BJ (cell line): Measurements from ENCODE around the gene ELF3. TPM values are rescaled to one million over a fixed set of nuclear protein-coding genes. Genes with fewer than 3 reads are reported as not detected.
"Not testable (repeated sequence)": the region's sequence is repeated elsewhere in the genome, so short reads cannot be mapped to it uniquely, and the experiment has no call there.

Experiments used
- CTCF ChIA-PET: fragments of 350-600 bp; formaldehyde crosslinking; extraction: SDS; loops from one replicate; lab custom pipeline; 2021; ENCODE audit warnings: antibody characterized with exemption, inconsistent platforms; lab: Yijun Ruan, JAX
- POLR2A ChIA-PET: fragments of 300-600 bp; sonication (Branson Sonifier 250); formaldehyde crosslinking; extraction: SDS; loops from one replicate; lab custom pipeline; 2021; ENCODE audit warnings: antibody characterized with exemption; lab: Charles Lee
- DNase-seq: peaks from one replicate; pipeline ENCODE4 v3.0.0-alpha.2; 2011; ENCODE audit warnings: low read depth
- H3K27me3 ChIP-seq: 2 replicates; pipeline ENCODE4 v1.6.0; 2011; ENCODE audit warnings: low read length; ENCODE audit not compliant: control insufficient read depth, insufficient read depth
- H3K36me3 ChIP-seq: 2 replicates; pipeline ENCODE4 v1.5.1; 2011; ENCODE audit warnings: low read length; ENCODE audit not compliant: control insufficient read depth, insufficient read depth
- H3K4me3 ChIP-seq: 2 replicates; pipeline ENCODE4 v1.5.1; 2011; ENCODE audit warnings: low read depth, mild to moderate bottlenecking, control low read depth, low read length
- CTCF ChIP-seq: IDR thresholded peaks from 2 replicates; pipeline ENCODE4 v1.5.1; 2011; ENCODE audit warnings: low read depth, mild to moderate bottlenecking, control low read depth, inconsistent platforms, low read length, moderate library complexity; ENCODE audit not compliant: insufficient read depth
- polyA plus RNA-seq: library from polyadenylated mRNA; depleted of rRNA; stranded (reverse); fragments of >200 nt; gene quantifications from 2 replicates; pipeline ENCODE4 v1.2.3, GENCODE V29; 2011

The ELF3 gene
- polyA plus RNA-seq, 1 experiment: 0.21 TPM

- CTCF ChIA-PET: interaction anchor here (0.7 to 1.1 kb wide), 2 partner anchors 39 to 71 kb away, joined by 3 to 4 read pairs; no protein-coding TSS in a partner anchor
- H3K36me3 ChIP-seq: no peaks in the 10 kb centered on the region
- no peak for DNase-seq
- POLR2A ChIA-PET: no interaction called here
- TF ChIP-seq CTCF: no peak
- H3K27me3 ChIP-seq: peaks cover 3% of the 10 kb centered on the region
- no peak overlapping the region for H3K4me3 ChIP-seq
These were observed 36.6 kb downstream of the ELF3 start for GRCh38 chr1:202046748-202047708.

GRCh38 chr1:202047977-202048376, 37.6 kb downstream of the ELF3 start:
- no peak for TF ChIP-seq CTCF
- POLR2A ChIA-PET: no interaction called here
- CTCF ChIA-PET: interaction anchor here (1.1 kb wide), 1 partner anchor 71 kb away, joined by 3 read pairs; no protein-coding TSS in a partner anchor
- Histone ChIP-seq H3K27me3 (peaks cover 2% of the 10 kb centered on the region; the same call in 1 of the 2 replicates), H3K36me3 (no peaks in the 10 kb centered on the region), H3K4me3 (no peak overlapping the region)
- DNase-seq: no peak

GRCh38 chr1:202049129-202049528, 38.7 kb downstream of the ELF3 start:
- Histone ChIP-seq H3K27me3 (peaks cover 2% of the 10 kb centered on the region; the same call in 1 of the 2 replicates), H3K36me3 (no peaks in the 10 kb centered on the region), H3K4me3 (no peak overlapping the region)
- ChIA-PET CTCF (no interaction called here), POLR2A (no interaction called here)
- no peak for DNase-seq
- no peak for TF ChIP-seq CTCF

- H3K4me3 ChIP-seq: no peak overlapping the region
- no peak for DNase-seq
- H3K36me3 ChIP-seq: no peaks in the 10 kb centered on the region
- ChIA-PET CTCF (no interaction called here), POLR2A (no interaction called here)
- H3K27me3 ChIP-seq: no peaks in the 10 kb centered on the region
- TF ChIP-seq CTCF: no peak
These were observed 43.7 kb downstream of the ELF3 start for GRCh38 chr1:202054094-202054493.

- DNase-seq, H3K36me3 ChIP-seq, CTCF ChIA-PET, POLR2A ChIA-PET, H3K4me3 ChIP-seq, H3K27me3 ChIP-seq: not testable (repeated sequence)
These were observed 44.3 kb downstream of the ELF3 start for GRCh38 chr1:202054673-202055072.
